Measurements from ENCODE around the gene PRDM15.

- TF ChIP-seq, protein P1, sequence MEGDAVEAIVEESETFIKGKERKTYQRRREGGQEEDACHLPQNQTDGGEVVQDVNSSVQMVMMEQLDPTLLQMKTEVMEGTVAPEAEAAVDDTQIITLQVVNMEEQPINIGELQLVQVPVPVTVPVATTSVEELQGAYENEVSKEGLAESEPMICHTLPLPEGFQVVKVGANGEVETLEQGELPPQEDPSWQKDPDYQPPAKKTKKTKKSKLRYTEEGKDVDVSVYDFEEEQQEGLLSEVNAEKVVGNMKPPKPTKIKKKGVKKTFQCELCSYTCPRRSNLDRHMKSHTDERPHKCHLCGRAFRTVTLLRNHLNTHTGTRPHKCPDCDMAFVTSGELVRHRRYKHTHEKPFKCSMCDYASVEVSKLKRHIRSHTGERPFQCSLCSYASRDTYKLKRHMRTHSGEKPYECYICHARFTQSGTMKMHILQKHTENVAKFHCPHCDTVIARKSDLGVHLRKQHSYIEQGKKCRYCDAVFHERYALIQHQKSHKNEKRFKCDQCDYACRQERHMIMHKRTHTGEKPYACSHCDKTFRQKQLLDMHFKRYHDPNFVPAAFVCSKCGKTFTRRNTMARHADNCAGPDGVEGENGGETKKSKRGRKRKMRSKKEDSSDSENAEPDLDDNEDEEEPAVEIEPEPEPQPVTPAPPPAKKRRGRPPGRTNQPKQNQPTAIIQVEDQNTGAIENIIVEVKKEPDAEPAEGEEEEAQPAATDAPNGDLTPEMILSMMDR (conservative IDR thresholded peaks at IDR 0.05 in 1 of 2, IDR thresholded peaks at IDR 0.05 in 1 of 2; ENCODE audit: low read depth in 1 of 2, low read length in 2 of 2), result no peak
- no peak for TF ChIP-seq EZH2 (IDR thresholded peaks at IDR 0.05; ENCODE audit: low read length, missing control alignments)
Measured at GRCh38 chr21:41913230-41913629, 34.1 kb upstream of the PRDM15 start.

All from fibroblast of lung (primary cell).